ENCODE data around the gene TRIM29.

TRIM29 gene

DNA sequence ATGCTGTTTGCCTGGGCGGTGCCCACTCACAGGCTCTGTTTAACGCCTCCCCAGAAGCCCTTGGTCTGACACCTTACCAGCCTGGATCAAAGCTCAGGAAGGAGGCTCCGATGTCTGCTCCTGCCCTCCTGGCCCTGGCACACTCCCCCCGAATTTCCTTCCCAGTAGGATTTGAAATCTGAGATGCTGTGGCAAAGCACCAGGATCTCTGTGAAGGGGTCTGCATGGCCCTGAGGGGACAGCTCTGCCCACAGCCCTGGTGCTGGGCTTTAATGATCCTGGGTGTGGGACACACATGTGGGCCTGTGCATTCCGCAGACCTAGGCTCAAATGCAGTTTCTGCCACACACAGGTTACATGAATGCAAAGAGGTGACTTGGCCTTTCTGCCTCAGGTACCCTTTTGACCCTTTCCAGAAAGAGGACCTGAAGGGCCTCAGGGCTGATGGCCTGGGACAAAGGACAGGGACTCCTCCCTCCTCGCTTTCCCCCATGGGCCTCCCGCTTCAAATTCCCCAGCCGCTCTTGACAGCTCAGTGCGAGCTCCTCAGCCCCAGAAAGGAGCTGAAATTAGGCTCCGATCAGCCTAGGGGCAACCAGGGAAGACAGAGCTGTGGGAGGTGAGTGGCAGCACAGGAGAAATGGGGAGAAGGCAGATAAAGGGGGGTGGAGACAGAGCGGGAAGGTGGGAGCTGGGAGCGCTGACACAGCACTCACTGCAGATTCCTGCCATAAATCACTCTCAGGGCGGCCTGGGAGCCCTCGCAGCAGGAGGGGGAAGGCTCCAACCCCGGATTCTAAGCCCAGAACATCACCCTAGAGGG, 41.3 kb downstream of the TRIM29 start:
- no peak for DNase-seq (ENCODE audit: low read depth)

DNA sequence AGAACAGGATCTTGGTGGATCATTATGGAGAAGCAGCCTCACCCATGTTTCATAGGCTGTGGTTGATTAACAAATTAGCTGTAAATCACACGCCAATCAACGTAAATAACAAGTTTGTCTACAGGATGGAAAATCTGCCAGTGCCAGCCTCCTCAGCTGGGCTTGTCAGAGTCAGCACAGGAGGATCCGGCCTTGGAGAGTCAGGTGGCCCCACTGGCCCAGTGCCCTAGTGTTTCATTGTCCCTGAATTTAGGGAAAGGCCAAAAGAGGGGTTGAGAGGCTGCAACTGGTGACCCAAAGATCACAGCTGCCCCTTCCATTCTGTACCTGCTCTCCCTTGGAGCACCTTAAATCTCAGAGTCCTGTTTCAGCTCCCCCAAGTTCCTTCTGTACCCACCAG, 42.4 kb downstream of the TRIM29 start:
- no peak for DNase-seq (ENCODE audit: low read depth)

DNA sequence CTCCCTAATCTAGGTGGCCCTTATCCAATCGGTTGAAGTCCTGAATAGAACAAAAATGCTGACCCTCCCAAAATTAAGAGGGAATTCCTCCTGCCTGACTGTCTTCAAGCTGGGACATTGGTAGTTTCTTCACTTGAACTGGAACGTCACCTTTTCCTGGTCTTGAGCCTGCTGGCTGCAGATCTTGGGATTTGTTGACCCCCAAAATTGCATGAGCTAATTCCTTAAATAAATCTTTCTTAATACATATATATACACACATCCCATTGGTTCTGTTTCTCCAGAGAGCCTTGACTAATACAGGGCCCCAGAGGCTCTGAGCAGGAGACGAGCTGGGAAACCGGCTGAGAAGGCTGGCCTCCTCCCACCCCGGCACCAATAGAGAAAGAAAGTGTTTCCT, 46.2 kb downstream of the TRIM29 start:
- DNase-seq (ENCODE audit: low read depth), result no peak

DNA sequence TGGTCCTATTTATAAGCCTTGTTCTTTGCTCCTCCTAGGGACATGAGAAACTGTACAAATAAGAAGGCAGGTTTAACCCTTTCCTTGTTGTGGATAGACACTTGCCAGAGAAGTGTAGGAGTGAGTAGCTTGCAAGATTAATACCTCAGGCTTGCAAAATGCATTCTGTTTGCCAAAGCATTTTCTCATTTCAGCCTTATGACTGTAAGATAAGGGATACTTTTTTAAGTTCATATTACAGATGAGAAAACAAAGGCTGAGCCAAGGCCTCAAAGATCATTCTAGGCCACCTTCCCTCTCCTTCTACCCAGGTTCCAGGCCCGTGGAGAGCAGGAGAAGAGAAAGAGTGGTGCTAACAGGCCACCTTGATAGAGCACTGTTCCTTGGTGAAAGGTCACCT, 46.8 kb downstream of the TRIM29 start:
- DNase-seq (ENCODE audit: low read depth), result no peak

- no peak for DNase-seq (ENCODE audit: low read depth)
These were observed 47.5 kb downstream of the TRIM29 start for GRCh38 chr11:120090411-120090810.

DNA sequence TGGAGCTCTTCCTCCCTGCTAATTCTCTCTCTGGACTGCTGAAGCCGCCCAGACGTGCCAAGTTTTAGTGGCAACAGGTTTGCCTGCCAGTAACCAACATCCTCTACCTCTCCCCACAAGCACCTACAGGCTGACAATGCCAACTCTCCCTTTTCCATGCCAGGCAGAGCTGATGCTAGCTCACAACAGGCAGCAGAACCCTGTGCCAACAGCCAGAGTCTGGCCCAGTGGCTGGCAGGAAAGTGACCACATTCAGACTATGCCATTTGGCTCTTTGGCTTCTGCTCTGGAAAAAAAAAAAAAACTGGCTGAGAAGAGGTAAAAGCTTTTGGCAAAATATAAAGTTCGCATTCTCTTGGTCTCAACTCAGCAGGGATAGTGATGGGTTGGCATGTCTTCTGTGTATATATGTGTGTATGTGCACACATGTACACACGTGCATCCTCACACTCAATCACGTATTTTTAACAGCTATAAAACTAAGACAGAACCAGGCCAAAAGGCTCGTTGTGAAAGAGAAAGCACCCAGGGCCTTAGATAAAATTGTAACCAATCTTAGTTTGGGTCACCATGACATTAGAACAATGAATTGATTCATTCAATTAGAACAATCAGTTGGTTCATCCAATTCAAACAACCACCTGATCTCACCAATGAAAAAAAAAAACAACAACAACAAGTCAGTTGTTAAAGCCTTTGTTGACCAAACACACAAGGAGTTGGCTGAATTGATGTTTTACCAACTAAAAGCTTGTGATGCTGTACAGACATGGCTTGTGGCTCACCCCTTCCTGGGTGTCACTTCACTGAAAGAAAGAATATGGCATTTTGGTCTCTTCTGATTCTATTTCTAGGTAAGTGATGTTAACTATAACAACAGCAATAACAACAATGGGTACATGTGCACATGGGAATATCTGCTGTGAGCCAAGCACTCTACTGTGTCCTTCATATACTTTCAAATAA, 48.6 kb downstream of the TRIM29 start:
- DNase-seq (ENCODE audit: low read depth), result no peak

- no peak for DNase-seq (ENCODE audit: low read depth)
These were observed 49.9 kb downstream of the TRIM29 start for GRCh38 chr11:120088056-120088455.

- no peak for DNase-seq (ENCODE audit: low read depth)
These were observed 51.3 kb downstream of the TRIM29 start for GRCh38 chr11:120086651-120087050.

DNA sequence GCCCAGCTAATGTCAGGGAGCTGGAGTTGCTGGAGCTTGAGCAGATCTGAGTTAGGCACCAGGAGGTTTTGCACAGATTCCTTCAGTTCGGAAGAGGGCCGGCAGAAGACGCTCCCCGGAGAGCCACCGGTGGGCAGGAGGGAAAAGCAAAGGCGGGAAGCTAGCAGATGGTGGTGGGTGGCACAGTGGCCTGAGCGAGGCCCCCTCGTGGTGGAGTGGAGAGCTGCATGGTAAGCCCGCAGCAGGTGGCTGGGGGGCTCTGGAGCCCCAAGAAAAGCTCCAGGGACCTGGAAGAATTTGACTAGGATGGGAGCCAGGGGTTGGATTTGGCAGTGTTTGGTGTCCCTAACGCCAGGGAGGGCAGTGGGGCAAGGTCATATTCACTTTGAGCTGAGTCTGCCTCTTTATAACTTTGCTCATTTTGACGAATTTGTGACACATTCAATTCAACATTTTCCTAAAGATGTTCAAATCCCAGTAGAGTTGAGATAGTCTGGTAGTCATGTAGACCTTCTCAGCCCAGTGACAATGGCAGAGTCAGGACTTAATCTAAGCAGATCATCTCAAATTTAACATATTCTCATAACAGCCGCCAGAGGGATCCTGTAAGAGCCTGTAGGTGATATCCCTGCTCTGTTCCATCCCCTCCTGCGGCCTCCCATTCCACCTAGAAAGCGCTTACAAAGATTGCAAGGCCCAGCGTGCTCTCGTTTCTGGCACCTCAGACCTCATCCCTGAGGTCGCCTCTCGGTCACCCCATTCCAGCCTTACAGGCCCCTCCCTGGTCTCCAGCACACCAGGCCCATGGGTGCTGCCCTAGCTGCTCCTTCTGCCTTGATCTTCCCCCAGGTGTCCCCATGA, 57.9 kb downstream of the TRIM29 start:
- DNase-seq (ENCODE audit: low read depth), result no peak

DNA sequence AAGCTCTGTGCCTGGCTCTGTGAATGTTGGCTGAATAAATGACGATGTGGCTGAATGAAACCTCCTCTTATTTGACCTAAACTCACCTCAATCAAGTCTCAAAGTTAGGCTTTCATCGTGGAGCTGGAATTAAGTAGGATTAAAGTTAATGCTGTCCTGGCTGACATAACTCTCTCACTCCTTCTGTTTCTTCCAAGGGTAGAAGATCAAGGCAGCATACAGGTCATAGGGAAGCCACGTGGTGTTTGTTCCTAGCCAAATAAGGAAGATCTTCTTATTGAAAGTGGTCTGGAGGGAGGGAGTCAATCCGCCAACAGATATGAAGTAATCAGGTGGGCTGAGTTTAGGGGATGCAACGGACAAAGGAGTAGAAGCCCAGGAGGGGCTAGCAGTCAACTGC, 59.5 kb downstream of the TRIM29 start:
- no peak for DNase-seq (ENCODE audit: low read depth)

- DNase-seq (ENCODE audit: low read depth), result no peak
These were observed 63.8 kb downstream of the TRIM29 start for GRCh38 chr11:120074076-120074475.

GRCh38 chr11:120073196-120073595, 64.7 kb downstream of the TRIM29 start:
- DNase-seq (ENCODE audit: low read depth), result no peak

GRCh38 chr11:120068114-120068573, 69.8 kb downstream of the TRIM29 start:
- no peak for DNase-seq (ENCODE audit: low read depth)

- no peak for DNase-seq (ENCODE audit: low read depth)
These were observed 70.3 kb downstream of the TRIM29 start for GRCh38 chr11:120067438-120068113.

DNA sequence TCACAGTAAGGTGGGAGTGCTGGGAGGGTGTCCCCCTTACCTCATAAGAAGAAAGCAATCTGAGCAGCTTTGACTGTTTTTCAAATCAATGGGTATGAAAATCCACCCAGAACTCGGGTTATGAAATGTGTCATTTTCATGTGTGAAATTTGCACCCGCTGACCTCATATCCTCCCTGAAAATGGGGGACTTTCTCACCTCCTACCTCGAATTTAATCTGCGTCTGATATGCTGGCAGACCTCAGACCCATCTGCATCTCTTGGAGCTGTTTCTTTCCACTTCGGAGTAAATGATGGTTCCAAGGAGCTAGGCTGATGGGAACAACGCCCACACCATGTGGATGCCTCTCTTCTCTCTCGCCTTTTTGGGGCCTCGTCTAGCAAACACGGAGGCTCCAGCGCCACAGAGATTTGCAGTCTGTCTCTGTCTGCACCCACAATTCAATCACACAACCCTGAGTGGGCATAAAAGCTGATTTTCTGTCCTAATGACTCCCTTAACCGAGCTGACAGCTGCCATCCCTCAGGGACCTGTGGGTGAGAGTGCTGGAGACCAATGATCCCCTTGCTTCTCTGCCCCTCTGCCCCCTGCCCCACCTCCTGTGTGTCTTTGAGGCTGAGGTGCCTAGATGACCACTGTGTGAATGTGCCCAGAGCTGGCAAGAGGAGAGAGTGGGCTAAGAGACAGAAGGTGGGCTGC, 71.0 kb downstream of the TRIM29 start:
- DNase-seq (ENCODE audit: low read depth), result no peak

GRCh38 chr11:120065876-120066275, 72.0 kb downstream of the TRIM29 start:
- no peak for DNase-seq (ENCODE audit: low read depth)

DNA sequence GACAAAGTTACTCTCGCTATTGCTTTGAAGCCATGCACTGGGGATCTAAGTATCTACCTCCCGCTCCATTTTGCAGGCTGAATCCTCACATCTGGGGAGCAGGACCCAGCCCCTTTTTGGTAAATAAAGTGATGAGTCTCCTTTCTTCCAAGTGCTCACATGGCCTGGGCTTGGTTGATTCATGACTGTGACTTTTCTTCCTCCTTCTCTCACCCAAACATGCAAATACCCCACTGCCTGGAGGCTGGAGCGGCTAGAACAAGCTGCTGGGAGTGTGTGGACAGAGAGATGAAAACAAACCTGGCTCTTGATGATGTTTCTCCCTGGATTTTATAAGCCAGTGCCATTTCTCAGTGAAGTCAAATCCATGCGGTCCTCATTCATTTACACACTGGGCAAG, 72.7 kb downstream of the TRIM29 start:
- DNase-seq (ENCODE audit: low read depth), result no peak

- DNase-seq (ENCODE audit: low read depth), result no peak
These were observed 73.6 kb downstream of the TRIM29 start for GRCh38 chr11:120064341-120064740.

DNA sequence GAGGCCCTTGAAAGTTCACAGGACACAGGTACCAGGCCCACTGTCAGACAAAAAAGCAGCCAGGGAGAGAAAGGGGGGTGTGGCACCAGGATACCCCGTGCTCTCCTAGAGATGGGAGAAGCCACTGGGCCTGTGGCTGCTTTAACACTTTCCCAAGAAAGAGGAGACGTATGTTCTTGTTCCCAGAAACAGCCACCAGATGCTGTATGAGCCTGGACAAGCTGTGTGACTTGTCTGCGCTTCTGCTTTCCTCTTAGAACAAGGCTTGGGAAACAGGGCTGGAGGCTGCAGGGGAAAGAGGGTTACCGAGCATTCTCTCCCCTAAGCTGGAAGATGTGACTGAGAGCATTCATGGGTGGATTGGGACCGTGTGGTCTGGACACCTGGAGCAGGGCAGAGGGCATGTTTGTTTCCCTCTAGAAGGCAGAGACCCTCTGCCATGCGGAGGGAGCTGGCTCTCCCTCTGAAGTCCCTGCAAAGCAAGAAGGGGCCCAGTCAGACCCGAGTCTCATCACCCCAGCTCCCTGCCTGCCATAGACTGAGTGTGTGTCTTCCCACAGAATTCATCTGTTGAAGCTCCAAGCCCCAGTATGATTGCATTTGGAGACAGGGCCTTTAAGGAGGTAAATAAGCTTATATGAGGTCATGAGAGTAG, 74.1 kb downstream of the TRIM29 start:
- no peak for DNase-seq (ENCODE audit: low read depth)

DNA sequence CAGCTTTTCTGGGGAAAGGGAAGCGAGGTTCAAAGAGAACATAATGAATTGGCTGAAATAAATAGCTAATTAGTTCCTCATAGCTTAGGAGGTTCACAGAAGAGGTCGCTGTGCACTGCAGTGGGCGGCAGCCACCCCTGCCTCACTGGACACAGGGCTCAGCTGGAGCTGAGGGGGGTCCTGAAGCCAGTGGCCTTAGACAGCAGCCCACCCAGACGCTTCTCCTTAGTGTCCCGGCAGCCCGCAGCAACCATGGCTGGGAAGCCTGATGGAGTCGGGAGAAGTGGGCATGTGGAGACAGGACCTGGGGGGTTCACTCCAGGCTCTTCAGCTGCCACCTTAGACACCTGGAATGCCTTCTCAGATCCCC, 75.4 kb downstream of the TRIM29 start:
- no peak for DNase-seq (ENCODE audit: low read depth)
